ENCODE results near the gene RNF31. TPM values are rescaled to one million over a fixed set of nuclear protein-coding genes. Genes with fewer than 3 reads are reported as not detected.
A peak's percentile ranks its signal among the peaks of the same experiment; 100 is the strongest.

Gene RNF31
- total RNA-seq, 1 experiment from 2014 or later: 69.8 TPM

DNA sequence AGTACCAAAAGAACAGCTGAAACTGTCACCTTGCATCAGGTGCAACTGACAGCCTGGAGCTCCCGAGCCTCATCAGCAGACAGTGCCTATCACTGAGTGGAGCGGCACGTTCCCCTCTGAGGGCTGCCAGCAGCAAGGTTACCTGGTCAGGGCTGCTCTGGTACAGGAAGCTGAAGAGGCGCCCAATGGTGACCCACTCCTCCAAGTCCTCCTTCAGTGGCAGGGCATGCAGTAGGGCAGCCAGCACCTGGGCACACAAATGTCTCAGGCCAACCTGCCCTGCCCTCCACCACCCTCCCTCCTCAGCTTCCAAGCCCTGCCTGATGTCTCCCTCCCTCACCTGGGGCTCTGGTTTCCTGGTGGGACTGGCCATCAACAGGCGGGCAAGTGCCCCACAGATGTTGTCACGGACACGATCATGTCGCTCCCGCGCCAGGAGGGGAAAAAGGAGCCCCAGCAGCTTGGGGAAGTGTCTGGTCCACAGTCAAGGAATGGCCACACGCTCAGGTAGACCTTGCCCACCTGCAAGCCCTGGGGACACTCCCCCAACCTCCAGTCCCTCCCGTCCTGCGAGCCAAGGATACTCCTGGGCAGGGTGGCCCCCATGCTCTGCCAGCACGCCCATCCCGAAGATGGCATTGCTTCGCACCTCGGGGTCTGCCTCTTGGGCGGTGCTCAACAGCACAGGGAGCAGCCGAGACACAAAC is 34.2 kb downstream of the RNF31 start:
- no peak for DNase-seq (ENCODE audit: low read depth)

- DNase-seq (ENCODE audit: low read depth): no peak
These were observed 35.0 kb downstream of the RNF31 start for GRCh38 chr14:24182110-24182882.

DNA sequence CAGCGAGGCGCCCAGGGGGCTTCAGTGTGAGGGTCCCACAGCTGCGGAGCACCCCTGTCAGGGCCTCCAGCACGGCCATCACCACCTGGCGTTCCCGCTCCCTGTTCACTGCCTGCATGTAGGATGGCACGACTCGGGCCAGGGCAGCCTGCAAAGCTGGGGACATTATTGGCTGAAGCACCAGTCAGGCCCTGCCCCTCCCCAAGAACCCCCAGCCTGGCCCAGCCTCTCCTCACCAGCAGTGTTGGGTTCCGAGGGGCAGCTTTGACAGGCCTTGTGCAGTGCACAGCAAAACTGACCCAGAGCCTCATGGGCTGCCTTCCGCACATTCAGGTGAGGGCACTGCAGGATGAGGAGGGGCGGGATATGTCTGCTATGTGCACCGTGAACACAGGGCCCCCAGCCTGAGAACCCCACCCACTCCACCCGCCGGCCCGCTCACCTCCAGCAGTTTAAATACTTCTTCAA is 35.8 kb downstream of the RNF31 start:
- no peak for DNase-seq (ENCODE audit: low read depth)

- DNase-seq (ENCODE audit: low read depth): no peak
These were observed 37.0 kb downstream of the RNF31 start for GRCh38 chr14:24184104-24184970.

- DNase-seq (ENCODE audit: low read depth): no peak
These were observed 37.7 kb downstream of the RNF31 start for GRCh38 chr14:24185026-24185425.

DNA sequence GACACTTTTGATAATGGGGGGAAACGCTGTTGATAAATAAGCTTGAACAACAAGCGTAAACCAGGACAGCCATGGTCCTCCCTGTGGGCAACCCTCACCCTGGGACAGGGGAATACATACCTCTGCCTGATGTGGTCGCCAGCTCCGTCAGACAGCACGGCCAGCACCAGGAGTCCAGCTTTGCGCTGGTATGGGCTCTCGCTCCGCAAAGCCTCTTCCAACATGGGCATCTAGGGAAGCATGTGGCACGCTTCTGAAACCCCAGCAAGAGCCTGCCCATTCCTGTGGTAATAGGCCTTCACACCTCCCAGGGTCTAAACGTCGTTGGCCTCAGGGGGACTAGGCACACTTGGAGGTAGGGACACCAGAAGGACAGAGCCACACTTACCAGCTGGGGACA is 38.4 kb downstream of the RNF31 start:
- no peak for DNase-seq (ENCODE audit: low read depth)

- no peak for DNase-seq (ENCODE audit: low read depth)
These were observed 39.7 kb downstream of the RNF31 start for GRCh38 chr14:24186831-24187538.

GRCh38 chr14:24187539-24187915 is 40.2 kb downstream of the RNF31 start:
- no peak for DNase-seq (ENCODE audit: low read depth)

GRCh38 chr14:24188251-24189058 is 41.2 kb downstream of the RNF31 start, which contains the start of gene IPO4:
TSS of gene IPO4 (minus strand) at chr14:24188816. CDS start at chr14:24188787, 29 bp downstream.
- DNase-seq (ENCODE audit: low read depth): peak; percentile 93

GRCh38 chr14:24189059-24189375 is 41.7 kb downstream of the RNF31 start:
- DNase-seq (ENCODE audit: low read depth): no peak

GRCh38 chr14:24189460-24189859 is 42.2 kb downstream of the RNF31 start:
- no peak for DNase-seq (ENCODE audit: low read depth)

DNA sequence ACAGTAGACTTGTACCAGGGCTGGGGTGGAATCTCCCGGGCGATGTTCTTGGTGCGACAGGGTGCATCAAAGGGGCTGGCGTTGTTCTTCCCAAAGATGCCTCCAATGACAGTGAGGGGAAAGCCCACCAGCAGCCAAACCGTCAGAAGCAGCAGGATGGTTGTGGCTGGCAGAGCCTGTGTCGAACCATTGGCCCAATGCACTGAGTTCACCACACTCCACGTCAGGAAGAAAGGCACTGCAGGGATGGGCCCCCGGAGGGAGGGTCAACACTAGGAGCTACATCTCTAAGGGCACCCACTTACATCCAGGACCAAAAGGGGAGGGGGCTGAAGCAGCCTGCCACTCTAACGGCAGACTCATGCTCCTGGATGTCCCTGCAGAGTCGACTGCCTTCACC is 43.1 kb downstream of the RNF31 start:
- no peak for DNase-seq (ENCODE audit: low read depth)

DNA sequence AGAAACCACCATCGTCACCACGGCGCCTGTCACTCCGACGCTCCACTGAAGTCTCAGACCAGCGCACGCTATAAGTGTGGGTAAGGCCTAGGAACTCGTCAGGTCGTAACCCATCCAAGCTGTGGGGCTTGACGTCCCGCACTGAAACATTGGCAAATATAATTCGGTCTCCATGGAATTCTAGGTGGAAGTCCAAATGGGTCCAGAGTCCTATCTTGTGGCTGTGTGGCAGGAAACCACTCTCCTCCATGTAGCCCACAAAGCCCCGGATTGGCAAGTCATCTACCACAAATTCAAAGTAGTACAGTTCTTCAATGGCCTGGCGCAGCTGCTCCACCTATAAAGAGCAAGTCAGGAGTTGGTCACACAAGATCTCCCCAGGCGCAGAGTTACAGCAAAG is 45.6 kb downstream of the RNF31 start:
- DNase-seq (ENCODE audit: low read depth): no peak

DNA sequence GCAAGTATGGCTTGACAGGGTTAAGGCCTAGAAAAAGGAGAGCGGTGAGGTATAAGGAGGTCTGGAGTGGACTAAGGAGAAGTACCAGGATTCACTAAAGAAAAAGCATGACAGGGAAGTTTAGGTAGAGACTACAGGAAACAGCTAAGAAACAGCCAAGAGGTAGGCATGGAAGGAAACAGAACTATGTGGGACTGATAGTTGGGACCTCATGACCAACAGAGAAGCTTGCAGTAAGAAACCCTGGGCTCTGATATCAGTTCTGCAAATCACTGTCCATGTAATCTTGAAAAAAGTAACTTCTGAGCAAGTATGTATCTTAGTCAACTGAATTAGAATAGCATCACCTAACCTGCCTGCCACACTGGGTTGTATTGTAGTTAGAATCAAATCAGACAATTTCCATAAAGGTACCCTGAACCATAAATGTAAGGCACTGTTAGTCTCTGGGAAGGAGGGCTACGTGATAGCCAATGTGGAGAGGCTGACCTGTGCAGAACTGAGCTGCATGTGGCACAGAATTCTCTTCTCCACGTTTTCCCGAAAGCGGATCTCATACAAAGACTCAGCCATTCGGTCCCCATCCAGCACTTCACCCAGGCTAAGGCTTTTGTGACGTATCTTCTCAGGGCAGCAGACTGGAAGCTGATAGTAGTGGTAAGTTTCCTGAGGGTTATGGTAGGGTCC is 47.0 kb downstream of the RNF31 start:
- no peak for DNase-seq (ENCODE audit: low read depth)

- no peak for DNase-seq (ENCODE audit: low read depth)
These were observed 47.5 kb downstream of the RNF31 start for GRCh38 chr14:24194873-24195185.

DNA sequence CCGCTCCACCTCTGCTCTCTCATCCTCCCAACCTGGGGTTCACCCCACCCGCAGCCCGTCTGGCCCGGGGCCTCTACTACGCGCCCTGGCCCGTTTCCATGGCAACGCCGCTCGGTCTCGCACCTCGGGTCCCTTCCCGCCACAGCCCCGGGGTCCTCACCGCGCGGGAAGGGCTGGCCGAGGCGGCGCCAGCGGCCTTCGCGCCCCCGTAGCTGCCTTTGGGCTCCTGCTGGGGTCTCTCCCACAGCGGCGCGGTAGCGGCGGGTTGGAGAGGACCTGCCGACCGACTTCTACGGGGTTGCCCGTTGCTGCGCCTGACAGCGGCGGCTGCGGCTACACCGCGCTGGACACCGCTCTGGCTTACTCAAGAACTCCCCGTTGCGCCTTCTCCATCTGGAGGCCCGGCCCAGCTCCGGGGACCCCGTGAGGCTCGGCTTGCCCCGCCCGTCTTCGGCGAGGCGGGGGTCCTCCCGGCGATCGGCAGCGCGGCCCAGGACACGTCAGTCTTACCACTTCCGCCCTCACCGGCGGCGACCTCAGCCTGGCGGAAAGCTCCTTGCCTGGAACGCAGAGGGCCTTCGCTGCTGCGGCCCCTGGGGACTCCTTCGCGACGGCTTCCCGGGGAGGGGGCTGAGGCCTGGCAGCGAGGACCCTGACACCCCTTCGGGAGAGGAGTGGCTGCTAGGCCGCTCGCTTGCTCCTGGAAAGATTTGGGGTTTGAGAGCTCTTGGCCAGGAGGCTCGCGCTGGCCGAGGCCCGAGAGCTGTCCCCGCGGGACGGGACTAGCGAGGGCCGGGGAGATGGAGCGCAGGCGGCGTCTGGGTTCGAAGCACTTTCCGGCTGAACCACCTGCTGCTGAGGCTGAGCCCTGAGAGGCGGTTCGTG is 48.1 kb downstream of the RNF31 start, which contains the start of gene TM9SF1:
Gene TM9SF1, minus strand, starts transcription at position 256 of the 885 bp plus-strand sequence. CDS start 422 bp downstream, outside the sequence.
- peak; percentile 84 for DNase-seq (ENCODE audit: low read depth)

GRCh38 chr14:24196071-24197055 is 49.1 kb downstream of the RNF31 start:
- DNase-seq (ENCODE audit: low read depth): no peak

DNA sequence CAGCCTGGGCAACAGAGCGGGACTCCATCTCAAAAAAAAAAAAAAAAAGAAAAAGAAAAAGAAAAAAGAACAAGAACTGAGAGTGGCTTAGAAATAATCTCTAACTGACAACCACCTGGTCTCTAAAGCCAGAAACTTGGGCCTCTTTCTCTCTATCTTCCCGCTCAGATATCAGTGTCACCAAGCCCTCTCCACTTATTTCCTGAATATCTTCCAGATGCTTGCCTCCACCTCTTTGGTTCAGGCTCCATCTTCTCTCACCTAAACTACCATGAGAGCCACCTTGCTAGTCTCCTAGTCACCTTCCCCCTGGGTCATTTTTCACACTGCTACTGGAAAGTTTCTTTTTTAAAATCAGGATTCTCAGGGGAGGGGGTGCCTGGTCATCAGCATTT is 49.8 kb downstream of the RNF31 start:
- no peak for DNase-seq (ENCODE audit: low read depth)

All from HT1080 (cell line).